HEK293 (cell line): ENCODE results near the gene ABT1.
A peak's percentile ranks its signal among the peaks of the same experiment; 100 is the strongest.

ENCODE experiments used
- CTCF ChIA-PET: fragments of 350-600 bp; formaldehyde crosslinking; extraction: SDS; loops from one replicate; lab custom pipeline; 2021; ENCODE audit warnings: antibody characterized with exemption; lab: Yijun Ruan, JAX
- POLR2A ChIA-PET: fragments of 300-600 bp; formaldehyde crosslinking; extraction: SDS; loops from one replicate; lab custom pipeline; 2020; ENCODE audit warnings: antibody characterized with exemption, inconsistent platforms; lab: Yijun Ruan, JAX
- H3K27ac ChIP-seq: fragments of 200-500 bp; sonication (Bioruptor generic); 2 replicates; pipeline ENCODE4 v1.5.1; 2014; ENCODE audit warnings: low read depth, low read length, control low read depth, inconsistent platforms; ENCODE audit errors: extremely low read depth
- H3K36me3 ChIP-seq, 2 experiments: fragments of 200-500 bp in 1 of 2; sonication (Bioruptor generic) in 1 of 2; 1 replicate in 1 of 2; 2 replicates in 1 of 2; pipeline ENCODE4 v1.5.1; 2014 to 2017; ENCODE audit warnings: inconsistent platforms in 2 of 2, low read length in 2 of 2; ENCODE audit not compliant: control insufficient read depth in 2 of 2, insufficient read depth in 1 of 2
- H3K4me1 ChIP-seq: fragments of 200-500 bp; sonication (Bioruptor generic); 2 replicates; pipeline ENCODE4 v1.5.1; 2014; ENCODE audit warnings: mild to moderate bottlenecking, low read length, inconsistent platforms; ENCODE audit not compliant: control insufficient read depth, insufficient read depth
- H3K4me3 ChIP-seq: 2 replicates; pipeline ENCODE4 v1.5.1; 2011; ENCODE audit warnings: low read depth, mild to moderate bottlenecking, control low read depth, low read length, moderate library complexity
- H3K9me3 ChIP-seq: fragments of 200-500 bp; sonication (Bioruptor generic); 2 replicates; pipeline ENCODE4 v1.5.1; 2014; ENCODE audit warnings: low read depth, low read length, inconsistent platforms; ENCODE audit not compliant: control insufficient read depth, insufficient read depth
- BCL11B ChIP-seq: fragments of 450-650 bp; formaldehyde crosslinking; IDR thresholded peaks from 2 replicates; pipeline ENCODE4 v1.5.1; 2016; ENCODE audit warnings: low read depth, missing biosample characterization, missing genetic modification characterization
- EGR2 ChIP-seq: fragments of 450-650 bp; formaldehyde crosslinking; IDR thresholded peaks from 2 replicates; pipeline ENCODE4 v1.5.1; 2016; ENCODE audit warnings: low read depth, missing biosample characterization, missing genetic modification characterization
- GFI1B ChIP-seq: fragments of 450-650 bp; formaldehyde crosslinking; IDR thresholded peaks from 2 replicates; pipeline ENCODE4 v1.5.1; 2016; ENCODE audit warnings: missing biosample characterization, missing genetic modification characterization
- GLI4 ChIP-seq: fragments of 450-650 bp; formaldehyde crosslinking; IDR thresholded peaks from 2 replicates; pipeline ENCODE4 v1.5.1; 2016; ENCODE audit warnings: missing biosample characterization, missing genetic modification characterization
- KLF16 ChIP-seq: fragments of 450-650 bp; formaldehyde crosslinking; IDR thresholded peaks from 2 replicates; pipeline ENCODE4 v1.5.1; 2017; ENCODE audit warnings: missing biosample characterization, missing genetic modification characterization
- OVOL3 ChIP-seq: fragments of 450-650 bp; formaldehyde crosslinking; IDR thresholded peaks from 2 replicates; pipeline ENCODE4 v1.5.1; 2016; ENCODE audit warnings: missing biosample characterization, missing genetic modification characterization
- PATZ1 ChIP-seq: fragments of 450-650 bp; formaldehyde crosslinking; IDR thresholded peaks from 2 replicates; pipeline ENCODE4 v1.5.1; 2016; ENCODE audit warnings: missing biosample characterization, missing genetic modification characterization
- RBAK ChIP-seq: fragments of 450-650 bp; formaldehyde crosslinking; IDR thresholded peaks from 2 replicates; pipeline ENCODE4 v1.5.1; 2016; ENCODE audit warnings: missing biosample characterization, missing genetic modification characterization
- REST ChIP-seq: fragments of 450-650 bp; formaldehyde crosslinking; IDR thresholded peaks from 2 replicates; pipeline ENCODE4 v1.5.1; 2016; ENCODE audit warnings: missing biosample characterization, missing genetic modification characterization
- SCRT1 ChIP-seq: fragments of 450-650 bp; formaldehyde crosslinking; IDR thresholded peaks from 2 replicates; pipeline ENCODE4 v1.5.1; 2016; ENCODE audit warnings: missing biosample characterization, missing genetic modification characterization, borderline replicate concordance
- SETDB1 ChIP-seq: IDR thresholded peaks from one replicate; pipeline ENCODE4 v1.6.1; 2017; ENCODE audit warnings: mild to moderate bottlenecking, low read length, moderate library complexity, mixed read lengths; ENCODE audit not compliant: insufficient read length
- SP3 ChIP-seq: fragments of 450-650 bp; formaldehyde crosslinking; IDR thresholded peaks from 2 replicates; pipeline ENCODE4 v1.5.1; 2016; ENCODE audit warnings: missing biosample characterization, missing genetic modification characterization
- ZBTB20 ChIP-seq: fragments of 450-650 bp; formaldehyde crosslinking; IDR thresholded peaks from 2 replicates; pipeline ENCODE4 v1.5.1; 2016; ENCODE audit warnings: missing biosample characterization, missing genetic modification characterization
- ZEB2 ChIP-seq: fragments of 450-650 bp; formaldehyde crosslinking; IDR thresholded peaks from 2 replicates; pipeline ENCODE4 v1.5.1; 2016; ENCODE audit warnings: missing biosample characterization, missing genetic modification characterization
- ZNF132 ChIP-seq: fragments of 450-650 bp; formaldehyde crosslinking; IDR thresholded peaks from 2 replicates; pipeline ENCODE4 v1.5.1; 2017; ENCODE audit warnings: missing biosample characterization, missing genetic modification characterization, borderline replicate concordance
- ZNF223 ChIP-seq: fragments of 450-650 bp; formaldehyde crosslinking; IDR thresholded peaks from 2 replicates; pipeline ENCODE4 v1.5.1; 2016; ENCODE audit warnings: missing biosample characterization, missing genetic modification characterization
- ZNF274 ChIP-seq, 2 experiments: fragments of 200-500 bp in 1 of 2; fragments of 450-650 bp in 1 of 2; sonication (Bioruptor generic) in 1 of 2; formaldehyde crosslinking in 1 of 2; IDR thresholded peaks; 2 replicates each; pipeline versions ENCODE4 v1.5.1 to v1.6.1; 2014 to 2016; ENCODE audit warnings: borderline replicate concordance in 1 of 2, inconsistent platforms in 1 of 2, low read length in 1 of 2, missing biosample characterization in 1 of 2, missing genetic modification characterization in 1 of 2
- ZNF341 ChIP-seq: fragments of 450-650 bp; formaldehyde crosslinking; IDR thresholded peaks from 2 replicates; pipeline ENCODE4; 2016; ENCODE audit warnings: low read depth, missing biosample characterization, missing genetic modification characterization
- ZNF510 ChIP-seq: fragments of 450-650 bp; formaldehyde crosslinking; IDR thresholded peaks from 2 replicates; pipeline ENCODE4 v1.5.1; 2018; ENCODE audit warnings: mild to moderate bottlenecking, missing genetic modification characterization, missing biosample characterization; ENCODE audit not compliant: insufficient replicate concordance
- ZNF548 ChIP-seq: fragments of 450-650 bp; formaldehyde crosslinking; IDR thresholded peaks from 2 replicates; pipeline ENCODE4 v1.5.1; 2016; ENCODE audit warnings: missing biosample characterization, missing genetic modification characterization
- ZNF629 ChIP-seq: fragments of 450-650 bp; formaldehyde crosslinking; IDR thresholded peaks from 2 replicates; pipeline ENCODE4 v1.5.1; 2017; ENCODE audit warnings: missing biosample characterization, missing genetic modification characterization
- ZNF776 ChIP-seq: fragments of 450-650 bp; formaldehyde crosslinking; IDR thresholded peaks from 2 replicates; pipeline ENCODE4 v1.5.0; 2017; ENCODE audit warnings: missing biosample characterization, missing genetic modification characterization, borderline replicate concordance
- TF ChIP-seq, protein P1 (sequence below): fragments of 450-650 bp; formaldehyde crosslinking; IDR thresholded peaks from 2 replicates; pipeline ENCODE4 v1.5.1; 2016; ENCODE audit warnings: missing biosample characterization, missing genetic modification characterization

ABT1 gene

GRCh38 chr6:26550250-26550993 is 46.3 kb upstream of the ABT1 start (continued):
- TF ChIP-seq GLI4 (tag by site-specific recombination): no peak

DNA sequence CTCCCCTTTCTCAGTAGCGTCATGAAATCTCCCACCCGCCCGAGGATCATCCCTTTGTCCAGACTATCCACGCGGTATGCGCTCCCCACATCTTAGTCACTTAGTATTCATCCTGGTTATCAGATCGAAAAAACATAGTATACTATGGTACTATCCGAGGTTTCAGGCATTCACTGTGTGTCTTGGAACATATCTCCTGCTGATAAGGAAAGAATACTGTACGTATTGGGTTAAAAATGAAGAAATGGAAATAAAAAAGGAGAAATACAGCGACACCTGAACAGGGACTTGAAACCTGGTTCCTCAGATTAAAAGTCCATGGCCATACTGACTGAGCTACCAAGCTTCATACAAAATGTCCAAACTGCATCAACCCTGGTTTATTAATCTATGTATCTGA is 44.5 kb upstream of the ABT1 start:
- H3K27ac ChIP-seq: no peak overlapping the region
- no peak overlapping the region for H3K4me3 ChIP-seq
- no peaks in the 10 kb centered on the region for H3K9me3 ChIP-seq
- no peaks in the 10 kb centered on the region for H3K4me1 ChIP-seq
- ChIA-PET POLR2A (interaction anchor here (0.6 to 3.6 kb wide), 2 partner anchors 15 to 675 kb away, joined by 7 to 29 read pairs; partner anchors contain the start of gene HMGN4), CTCF (interaction anchor here (0.6 to 3.3 kb wide), 5 partner anchors 14 to 636 kb away, joined by 3 to 9 read pairs (median 4); partner anchors contain the start of gene HMGN4)
- no peaks in the 10 kb centered on the region; a peak in 1 of 3 replicates for H3K36me3 ChIP-seq
- no peak for TF ChIP-seq BCL11B (tag by site-specific recombination)
- no peak for TF ChIP-seq ZEB2
- no peak for TF ChIP-seq ZNF629
- no peak for TF ChIP-seq ZNF132 (tag by site-specific recombination)
- TF ChIP-seq REST (tag by site-specific recombination): no peak
- no peak for TF ChIP-seq ZBTB20
- TF ChIP-seq, all 188 proteins: peak for 0

DNA sequence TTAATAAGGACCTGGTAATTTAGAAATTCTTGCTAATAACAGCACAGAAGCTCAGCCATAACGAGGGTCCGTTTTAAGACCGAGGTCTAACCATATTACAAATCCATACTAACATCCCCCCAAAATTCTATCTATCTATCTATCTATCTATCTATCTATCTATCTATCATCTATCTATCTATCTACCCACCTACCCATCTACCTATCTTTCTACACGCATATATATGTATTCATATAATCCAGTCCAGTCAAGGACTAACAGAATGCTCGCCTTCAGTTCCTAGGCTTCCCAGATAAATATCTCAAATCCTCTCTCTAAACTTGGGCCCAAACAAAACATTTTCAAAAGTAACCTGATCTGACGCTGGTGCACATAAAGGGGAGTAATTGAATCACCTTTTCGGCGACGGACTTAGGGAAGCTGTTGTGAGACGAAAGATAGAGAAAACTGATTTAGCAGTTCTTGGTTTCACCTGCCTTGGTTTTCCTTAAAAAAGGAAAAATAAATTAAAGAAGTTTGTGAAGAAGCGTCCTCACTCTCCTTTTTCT is 44.0 kb upstream of the ABT1 start:
- Histone ChIP-seq H3K27ac (no peak overlapping the region), H3K36me3 (no peaks in the 10 kb centered on the region; a peak in 1 of 3 replicates), H3K9me3 (no peaks in the 10 kb centered on the region), H3K4me3 (peak overlapping the region; percentile 71), H3K4me1 (no peaks in the 10 kb centered on the region)
- CTCF ChIA-PET: interaction anchor here (0.7 to 3.3 kb wide), 7 partner anchors 14 to 541 kb away, joined by 3 to 9 read pairs (median 4); partner anchors contain the start of gene HMGN4
- POLR2A ChIA-PET: interaction anchor here (0.6 to 3.6 kb wide), 5 partner anchors 15 to 674 kb away, joined by 4 to 29 read pairs (median 7); partner anchors contain the start of gene HMGN4
- TF ChIP-seq ZNF341 (tag by site-specific recombination) (no peak), SETDB1 (no peak), RBAK (no peak), ZNF776 (tag by site-specific recombination) (no peak), ZNF510 (tag by site-specific recombination) (no peak), ZNF223 (tag by site-specific recombination) (no peak), ZNF548 (tag by site-specific recombination) (no peak), ZNF274 (IDR thresholded peaks at IDR 0.05; ENCODE audit: low read length) (no peak), ZNF274 (tag by site-specific recombination; IDR thresholded peaks at IDR 0.05; ENCODE audit: borderline replicate concordance) (no peak), GFI1B (tag by site-specific recombination) (no peak), PATZ1 (tag by site-specific recombination) (peak; percentile 4; the same call in 1 of the 2 replicates), EGR2 (tag by site-specific recombination) (no peak), KLF16 (tag by site-specific recombination) (no peak), SP3 (tag by site-specific recombination) (no peak), SCRT1 (tag by site-specific recombination) (no peak), OVOL3 (no peak)
- TF ChIP-seq, protein P1, sequence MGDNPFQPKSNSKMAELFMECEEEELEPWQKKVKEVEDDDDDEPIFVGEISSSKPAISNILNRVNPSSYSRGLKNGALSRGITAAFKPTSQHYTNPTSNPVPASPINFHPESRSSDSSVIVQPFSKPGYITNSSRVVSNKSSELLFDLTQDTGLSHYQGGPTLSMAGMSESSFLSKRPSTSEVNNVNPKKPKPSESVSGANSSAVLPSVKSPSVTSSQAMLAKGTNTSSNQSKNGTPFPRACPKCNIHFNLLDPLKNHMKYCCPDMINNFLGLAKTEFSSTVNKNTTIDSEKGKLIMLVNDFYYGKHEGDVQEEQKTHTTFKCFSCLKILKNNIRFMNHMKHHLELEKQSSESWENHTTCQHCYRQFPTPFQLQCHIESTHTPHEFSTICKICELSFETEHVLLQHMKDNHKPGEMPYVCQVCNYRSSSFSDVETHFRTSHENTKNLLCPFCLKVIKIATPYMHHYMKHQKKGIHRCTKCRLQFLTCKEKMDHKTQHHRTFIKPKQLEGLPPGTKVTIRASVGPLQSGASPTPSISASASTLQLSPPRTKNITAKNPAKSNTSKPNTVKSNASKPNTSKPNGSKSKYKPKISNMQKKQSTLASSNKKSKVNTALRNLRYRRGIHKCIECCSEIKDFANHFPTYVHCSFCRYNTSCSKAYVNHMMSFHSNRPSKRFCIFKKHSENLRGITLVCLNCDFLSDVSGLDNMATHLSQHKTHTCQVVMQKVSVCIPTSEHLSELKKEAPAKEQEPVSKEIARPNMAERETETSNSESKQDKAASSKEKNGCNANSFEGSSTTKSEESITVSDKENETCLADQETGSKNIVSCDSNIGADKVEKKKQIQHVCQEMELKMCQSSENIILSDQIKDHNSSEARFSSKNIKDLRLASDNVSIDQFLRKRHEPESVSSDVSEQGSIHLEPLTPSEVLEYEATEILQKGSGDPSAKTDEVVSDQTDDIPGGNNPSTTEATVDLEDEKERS (tag by site-specific recombination): no peak
